HG02623 (cell line): ENCODE data around the gene ABCD4.
"Not testable (repeated sequence)": the region's sequence is repeated elsewhere in the genome, so short reads cannot be mapped to it uniquely, and the experiment has no call there.

Experiments
- ATAC-seq: cut with Tn5 transposase; IDR thresholded peaks from one replicate; pipeline ENCODE4 v1.9.1; 2021; ENCODE audit warnings: moderate library complexity; ENCODE audit not compliant: unreplicated experiment

ABCD4 gene

DNA sequence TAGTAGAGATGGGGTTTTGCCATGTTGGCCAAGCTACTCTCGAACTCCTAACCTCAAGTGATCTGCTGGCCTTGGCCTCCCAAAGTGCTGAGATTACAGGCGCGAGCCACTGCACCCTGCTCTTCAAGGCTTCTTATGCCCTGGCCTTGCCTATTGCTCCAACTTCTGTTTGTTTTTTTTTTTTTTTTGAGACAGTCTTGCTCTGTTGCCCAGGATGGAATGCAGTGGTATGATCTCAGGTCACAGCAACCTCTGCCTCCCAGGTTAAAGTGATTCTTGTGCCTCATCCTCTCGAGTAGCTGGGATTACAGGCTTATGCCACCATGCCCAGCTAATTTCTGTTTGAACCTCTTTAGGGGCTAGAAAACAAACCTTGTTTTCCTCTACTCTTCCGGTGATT, 6.0 kb upstream of the ABCD4 start:
- no peak for ATAC-seq

DNA sequence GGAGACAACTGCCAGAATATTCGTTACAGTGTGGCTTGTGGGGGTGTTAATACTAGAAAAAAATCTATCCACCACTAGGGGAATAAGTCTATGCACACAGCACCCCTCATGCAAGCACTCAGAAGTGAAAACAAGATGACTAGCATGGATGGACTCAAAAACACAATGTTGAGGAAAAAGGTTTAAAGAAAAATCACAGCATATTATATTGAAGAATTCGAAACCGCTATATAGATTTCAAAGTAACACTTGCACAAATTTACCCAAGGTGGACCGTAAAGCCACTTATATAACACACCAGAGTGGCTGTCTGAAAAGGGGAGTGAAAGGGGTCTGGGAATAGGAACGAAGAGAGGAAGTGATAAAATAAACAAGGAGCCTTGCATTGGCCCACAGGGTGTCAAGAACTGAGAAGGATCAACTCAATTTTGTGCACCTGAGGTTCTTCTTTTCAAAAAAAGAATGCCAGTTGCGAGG, 544 bp downstream of the ABCD4 start:
- ATAC-seq: no peak

DNA sequence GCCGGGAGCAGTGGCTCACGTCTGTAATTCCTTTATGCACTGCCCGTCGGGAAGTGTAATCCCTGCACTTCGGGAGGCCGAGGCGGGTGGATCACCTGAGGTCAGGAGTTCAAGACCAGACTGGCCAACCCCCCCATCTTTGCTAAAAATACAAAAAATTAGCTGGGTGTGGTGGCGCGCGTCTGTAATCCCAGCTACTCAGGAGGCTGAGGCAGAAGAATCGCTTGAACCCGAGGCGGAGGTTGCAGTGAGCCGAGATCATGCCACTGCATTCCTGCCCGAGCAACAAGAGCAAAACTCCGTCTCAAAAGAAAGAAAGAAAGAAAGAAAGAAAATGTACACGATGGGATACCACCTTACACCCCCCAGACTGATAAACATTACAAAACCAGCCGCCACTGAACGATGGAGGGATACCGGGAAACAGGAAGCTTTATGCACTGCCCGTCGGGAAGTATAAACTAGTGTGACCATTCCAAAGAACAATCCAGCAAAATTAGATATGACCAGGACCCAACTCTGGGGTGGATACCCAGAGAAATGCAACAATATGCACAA, 1.1 kb downstream of the ABCD4 start:
- no peak for ATAC-seq

DNA sequence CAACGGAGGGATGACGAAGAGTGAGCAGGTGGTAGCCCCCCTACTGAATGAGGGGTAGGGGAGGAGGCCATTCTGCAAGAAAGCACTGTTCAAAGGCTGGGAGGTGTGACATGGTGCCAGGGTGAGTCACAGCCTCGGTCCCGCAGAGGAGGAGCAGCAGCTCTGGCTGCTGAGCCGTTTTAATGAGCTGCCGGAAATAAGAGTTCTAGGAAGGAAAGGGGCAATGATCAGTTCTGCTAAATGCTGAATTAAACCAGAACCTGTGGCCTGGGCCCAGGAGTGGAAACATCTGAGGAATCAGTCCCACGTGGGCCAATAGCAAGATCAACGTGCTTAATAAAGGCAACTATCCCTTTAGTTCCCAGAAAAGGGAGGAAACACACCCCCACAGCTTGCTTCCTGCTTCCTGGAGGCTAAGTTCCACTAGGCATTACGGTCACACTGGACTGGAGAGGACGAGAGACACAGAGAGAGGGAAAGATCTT, 3.6 kb downstream of the ABCD4 start:
- ATAC-seq: no peak

DNA sequence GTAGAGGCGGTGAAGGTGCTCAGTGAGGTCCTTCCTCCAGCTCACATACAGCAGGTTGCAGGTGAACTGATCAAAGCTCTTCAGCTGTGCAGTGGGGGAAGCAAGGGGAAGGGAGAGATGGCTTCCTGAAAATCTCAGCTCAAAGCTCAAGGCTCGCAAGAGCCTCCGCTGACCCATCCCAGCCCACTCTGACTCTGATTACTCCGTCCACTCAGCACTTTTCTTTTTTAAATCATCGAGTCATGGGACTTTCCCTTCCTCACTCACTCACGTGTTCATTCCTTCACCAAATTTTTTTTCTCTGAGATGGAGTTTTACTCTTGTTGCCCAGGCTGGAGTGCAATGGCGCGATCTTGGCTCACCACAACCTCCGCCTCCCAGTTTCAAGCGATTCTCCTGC, 4.7 kb downstream of the ABCD4 start:
- ATAC-seq: no peak

DNA sequence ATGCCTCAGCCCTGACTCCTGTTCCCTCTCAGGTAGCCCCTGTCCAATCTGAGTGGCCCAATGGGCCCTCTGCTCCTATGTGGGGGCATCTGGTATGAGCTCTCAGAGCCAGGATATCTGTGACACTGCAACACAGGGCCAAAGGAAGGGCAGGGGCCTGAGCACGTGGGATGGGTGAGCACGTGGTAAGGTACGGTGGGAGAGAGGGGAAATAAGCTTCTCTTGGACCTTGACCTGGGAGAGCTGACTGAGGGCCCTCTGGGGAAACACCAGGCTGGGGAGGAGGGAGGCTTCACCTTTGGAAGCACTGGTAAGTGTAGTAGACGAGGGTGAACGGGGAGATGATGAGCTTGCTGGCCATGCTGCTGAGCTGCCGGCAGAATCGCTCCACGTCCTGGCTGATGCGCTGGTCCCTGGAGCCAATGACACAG, 6.7 kb downstream of the ABCD4 start:
- no peak for ATAC-seq

DNA sequence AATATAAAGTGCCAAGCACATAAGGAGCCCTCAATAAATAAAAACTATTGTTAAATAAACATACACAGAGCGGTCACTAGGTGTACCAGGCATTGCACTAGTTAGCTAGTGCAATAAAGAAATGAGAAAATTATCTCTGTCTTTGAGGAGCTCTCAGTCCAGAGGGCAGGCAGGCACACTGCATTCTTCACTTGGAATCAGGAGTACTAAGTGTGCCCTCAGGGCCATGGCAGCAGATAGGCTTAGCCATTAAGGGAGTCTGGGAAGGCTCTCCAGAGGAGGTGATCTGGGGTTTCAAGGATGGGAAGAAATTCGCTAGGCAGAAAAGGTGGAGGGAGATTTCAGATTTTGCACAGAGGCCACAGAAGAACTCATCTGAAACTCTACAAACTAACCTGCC, 9.1 kb downstream of the ABCD4 start:
- ATAC-seq: no peak

DNA sequence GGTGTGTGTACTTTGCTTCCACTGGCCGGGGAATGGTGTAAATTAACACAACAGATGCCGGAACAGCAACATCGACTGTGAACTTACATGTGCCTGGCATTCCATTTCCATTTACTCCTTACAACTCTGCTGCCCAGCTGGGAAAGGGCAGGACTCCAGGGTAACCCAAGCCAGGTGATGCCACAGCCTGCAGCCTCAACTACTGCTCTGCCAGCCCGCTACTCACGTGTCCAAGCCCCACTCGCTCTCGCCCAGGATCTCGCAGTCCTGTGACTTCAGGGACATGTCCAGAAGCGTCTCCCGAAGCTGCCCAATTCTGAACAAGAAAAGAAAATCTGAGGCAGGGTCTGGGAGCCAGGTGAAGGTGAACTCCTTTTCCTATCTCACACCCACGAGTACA, 10.7 kb downstream of the ABCD4 start:
- ATAC-seq: no peak

- no peak for ATAC-seq
Observed at GRCh38 chr14:74290415-74290814, 12.3 kb downstream of the ABCD4 start.

DNA sequence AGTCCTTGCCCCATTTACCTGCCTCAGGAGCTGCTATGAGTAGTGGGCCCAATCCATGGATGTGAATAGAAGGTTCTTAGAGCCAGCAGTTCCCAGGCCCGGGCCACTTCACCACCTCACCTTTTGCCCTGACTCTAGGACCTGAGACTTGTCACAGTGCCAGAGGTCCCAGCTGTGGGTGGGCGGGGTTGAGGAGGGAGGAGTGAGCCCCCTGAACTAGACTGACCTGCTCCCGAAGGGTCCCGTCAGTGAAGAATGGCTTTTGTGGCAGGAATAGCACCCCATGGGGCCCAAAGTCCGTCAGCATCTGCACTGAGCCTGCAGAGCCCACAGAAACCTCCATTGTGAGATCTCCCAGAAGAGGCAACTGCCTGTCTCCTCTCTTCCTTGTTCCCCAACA, 12.9 kb downstream of the ABCD4 start:
- no peak for ATAC-seq

GRCh38 chr14:74286736-74287135, 16.0 kb downstream of the ABCD4 start:
- no peak for ATAC-seq

- ATAC-seq: no peak
Observed at GRCh38 chr14:74281069-74281468, 21.7 kb downstream of the ABCD4 start.

DNA sequence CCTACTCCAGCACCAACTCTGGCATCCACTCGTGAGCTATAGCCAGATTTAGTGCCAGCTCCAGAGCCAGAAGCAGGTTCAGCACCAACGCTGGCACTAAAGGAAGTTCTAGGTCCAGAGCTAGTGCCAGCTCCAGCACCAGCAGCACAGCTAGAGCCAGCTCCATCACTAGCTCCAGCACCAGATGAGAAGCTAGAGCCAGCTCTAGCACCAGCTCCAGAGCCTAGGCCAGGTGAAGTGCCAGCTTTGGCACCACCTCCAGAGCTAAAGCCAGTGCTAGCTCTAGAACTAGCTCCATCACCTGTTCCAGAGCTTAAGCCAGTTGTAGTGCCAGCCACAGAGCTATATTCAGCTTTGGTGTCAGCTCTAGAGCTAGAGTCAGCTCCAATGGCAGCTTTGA, 24.7 kb downstream of the ABCD4 start:
- ATAC-seq: no peak

DNA sequence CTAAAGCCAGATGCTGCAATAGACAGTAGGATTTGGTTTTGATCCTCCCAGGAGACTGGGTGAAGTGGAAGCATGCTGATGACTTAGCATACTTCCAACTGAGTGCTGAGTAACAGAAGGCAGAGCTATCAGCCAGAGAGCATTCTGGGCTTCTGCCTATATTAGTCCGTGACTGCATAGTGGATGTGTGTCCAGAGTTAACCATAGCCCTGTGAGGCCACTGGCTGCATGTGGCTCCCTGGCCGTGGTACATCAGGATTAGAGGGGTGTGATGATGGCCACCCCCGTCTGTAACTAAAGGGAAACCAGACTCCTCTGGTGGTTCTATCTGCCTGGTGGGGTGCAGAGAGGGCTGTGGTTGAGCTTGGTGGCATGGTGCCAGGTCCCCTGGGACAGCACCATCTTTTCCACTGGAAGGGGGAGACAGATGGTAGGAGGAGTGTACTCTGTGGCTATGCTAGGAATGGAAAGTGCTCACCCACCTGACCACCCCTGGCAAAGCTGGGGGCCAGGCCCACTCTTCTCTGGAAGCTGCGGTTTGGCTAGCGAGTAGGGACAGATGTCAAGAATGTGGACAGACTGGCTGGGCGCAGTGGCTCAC, 27.4 kb downstream of the ABCD4 start:
- no peak for ATAC-seq

GRCh38 chr14:74271365-74271764, 31.4 kb downstream of the ABCD4 start:
- ATAC-seq: no peak

DNA sequence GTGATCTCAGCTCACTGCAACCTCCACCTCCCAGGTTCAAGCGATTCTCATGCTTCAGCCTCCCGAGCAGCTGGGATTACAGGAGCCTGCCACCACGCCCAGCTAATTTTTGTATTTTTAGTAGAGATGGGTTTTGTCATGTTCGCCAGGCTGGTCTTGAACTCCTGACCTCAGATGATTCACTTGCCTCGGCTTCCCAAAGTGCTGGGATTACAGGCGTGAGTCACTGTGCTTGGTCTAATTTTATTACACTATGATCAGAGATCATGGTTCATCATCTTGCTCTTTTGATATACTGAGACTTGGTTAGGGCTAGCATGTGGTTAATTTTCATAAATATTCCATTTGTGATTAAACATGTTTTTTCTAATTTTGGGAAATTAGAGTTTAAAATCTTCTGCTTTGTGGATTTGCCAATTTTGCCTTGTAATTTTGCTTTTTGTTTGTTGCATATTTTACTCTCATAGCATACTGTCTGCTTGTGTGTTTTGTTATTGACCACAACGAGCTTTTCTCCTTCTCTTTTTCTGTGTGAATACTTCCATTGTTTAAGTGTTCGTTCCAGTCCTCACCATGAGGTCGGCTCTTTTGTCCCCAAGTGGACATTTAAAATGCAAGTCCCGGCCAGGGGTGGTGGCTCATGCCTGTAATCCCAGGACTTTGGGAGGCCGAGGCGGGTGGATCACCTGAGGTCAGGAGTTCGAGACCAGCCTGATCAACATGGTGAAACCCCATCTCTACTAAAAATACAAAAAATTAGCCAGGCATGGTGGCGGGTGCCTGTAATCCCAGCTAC, 32.2 kb downstream of the ABCD4 start:
- ATAC-seq: not testable (repeated sequence)

GRCh38 chr14:74267588-74267987, 35.1 kb downstream of the ABCD4 start:
- ATAC-seq: no peak

GRCh38 chr14:74265301-74265965, 37.3 kb downstream of the ABCD4 start:
- no peak for ATAC-seq

DNA sequence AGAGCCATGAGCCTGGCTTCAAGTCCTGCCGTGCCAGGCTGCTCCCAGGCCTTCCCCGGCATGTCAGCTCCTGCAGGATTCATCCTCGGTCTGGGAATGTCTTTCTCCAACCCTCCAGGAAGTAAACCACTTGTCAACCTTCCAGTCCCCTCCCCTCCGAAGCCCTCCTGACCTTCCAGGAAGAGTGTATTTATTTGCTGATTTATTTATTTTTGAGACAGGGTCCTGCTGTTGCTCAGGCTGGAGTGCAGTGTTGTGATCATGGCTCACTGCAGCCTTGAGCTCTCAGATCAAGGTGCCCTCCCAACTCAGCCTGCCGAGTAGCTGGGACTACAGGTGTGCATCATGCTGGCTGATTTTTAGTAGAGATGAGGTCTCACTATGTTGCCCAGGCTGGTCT, 38.8 kb downstream of the ABCD4 start:
- ATAC-seq: no peak

DNA sequence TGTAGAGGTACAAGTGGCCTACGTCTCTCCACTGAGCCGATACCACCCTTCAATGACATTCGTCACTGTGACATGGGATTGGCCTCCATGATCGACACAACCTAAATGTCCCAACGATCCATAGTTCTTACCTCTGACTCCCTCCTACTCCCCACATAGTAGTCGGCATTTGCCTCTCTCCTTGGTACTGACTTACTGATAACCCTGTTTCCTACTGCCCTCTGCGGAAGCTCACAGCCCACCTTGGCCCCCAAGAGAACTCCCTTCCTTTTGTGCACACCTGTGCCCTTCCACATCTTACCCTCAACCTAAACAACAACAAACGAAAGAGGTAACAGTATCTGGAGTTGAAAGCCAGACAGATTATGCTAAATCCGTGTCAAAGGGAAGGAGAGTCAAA, 39.6 kb downstream of the ABCD4 start:
- ATAC-seq: no peak

DNA sequence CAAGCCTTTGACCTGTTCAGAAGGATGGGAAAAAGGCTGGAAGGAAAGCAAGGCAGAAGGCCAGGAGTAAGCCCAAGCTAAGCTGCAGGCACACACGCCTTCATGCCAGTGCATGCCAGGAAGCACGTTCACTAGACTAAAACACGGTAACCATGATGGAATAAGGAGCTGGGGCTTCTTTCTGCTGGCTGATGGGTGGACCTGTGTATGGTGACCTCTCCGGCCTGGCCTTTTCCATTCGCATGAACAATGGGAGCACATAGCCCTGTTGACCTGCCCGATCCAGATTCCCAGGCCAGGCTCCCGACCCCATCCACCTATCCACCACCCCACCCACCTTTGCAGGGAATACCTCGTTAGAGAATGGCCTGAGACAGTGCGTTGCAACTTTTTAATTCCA, 40.7 kb downstream of the ABCD4 start:
- no peak for ATAC-seq

GRCh38 chr14:74261288-74261687, 41.4 kb downstream of the ABCD4 start:
- no peak for ATAC-seq
